H1 (cell line): ENCODE measurements around the gene GNB1L. TPM values are rescaled to one million over a fixed set of nuclear protein-coding genes. Genes with fewer than 3 reads are reported as not detected.

Experiments used
- GTF2F1 ChIP-seq: IDR thresholded peaks from 2 replicates; pipeline ENCODE4 v1.6.1; 2012; ENCODE audit warnings: low read depth, low read length, improper control_type of control experiment, borderline replicate concordance
- RXRA ChIP-seq: IDR thresholded peaks from 2 replicates; pipeline ENCODE4 v1.6.1; 2011; ENCODE audit warnings: low read depth, mild to moderate bottlenecking, low read length, moderate library complexity; ENCODE audit not compliant: insufficient read depth
- SIX5 ChIP-seq: IDR thresholded peaks from 2 replicates; pipeline ENCODE4 v1.6.1; 2011; ENCODE audit warnings: mild to moderate bottlenecking, low read depth, low read length
- TAF1 ChIP-seq: IDR thresholded peaks from 2 replicates; pipeline ENCODE4 v1.6.1; 2011; ENCODE audit warnings: mild to moderate bottlenecking, low read depth, low read length
- polyA plus RNA-seq, 7 experiments: library from polyadenylated mRNA; depleted of rRNA in 3 of 7; stranded (reverse) in 5 of 7; unstranded in 2 of 7; fragments of >200 nt in 5 of 7; fragments of 200-250 nt in 2 of 7; gene quantifications; 1 replicate in 5 of 7; 2 replicates in 1 of 7; 4 replicates in 1 of 7; pipeline versions ENCODE4 v1.2.1 to v1.2.3, GENCODE V29; 2011 to 2013; ENCODE audit warnings: missing spikeins in 2 of 7, mixed read lengths in 2 of 7
- total RNA-seq: library from RNA; stranded (reverse); fragmentation: NEBNext Ultra II Directional; extraction: Animal tissue kit (Norgen Biotek cat#: 25700); gene quantifications from 2 replicates; pipeline ENCODE4 v1.2.1, GENCODE V29; 2021
- TF ChIP-seq, protein P1 (sequence below): fragments of 300-600 bp; sonication (generic); IDR thresholded peaks from 2 replicates; pipeline ENCODE4 v1.7.1; 2012; ENCODE audit warnings: low read length, moderate library complexity, mild to moderate bottlenecking, inconsistent platforms; ENCODE audit not compliant: insufficient replicate concordance

The GNB1L gene
- total and polyA plus RNA-seq, 2 of the 8 experiments (the other 6 are each of a cell fraction or from before 2014, with no cell fraction given) = 14.0 to 15.6 TPM

DNA sequence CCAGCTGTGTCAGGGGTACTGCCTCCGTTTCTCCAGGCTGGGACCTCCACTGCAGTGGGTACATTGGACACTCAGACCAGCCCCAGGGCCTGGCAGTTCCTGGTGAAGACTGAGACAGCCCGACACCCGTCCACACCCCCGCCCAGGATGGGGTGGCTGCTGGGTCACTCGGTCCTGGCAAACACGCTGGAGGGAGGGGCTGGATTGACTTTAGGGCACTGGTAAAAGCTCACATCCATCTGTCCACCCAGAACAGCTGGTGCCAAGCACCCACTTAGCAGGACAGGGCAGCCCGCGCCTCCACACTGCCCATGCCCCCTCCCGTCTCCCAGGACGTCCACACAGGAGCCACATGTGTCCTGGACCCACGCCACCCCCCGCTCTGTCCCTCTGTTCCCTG is 104.8 kb downstream of the GNB1L start (continued):
- TF ChIP-seq, protein P1, sequence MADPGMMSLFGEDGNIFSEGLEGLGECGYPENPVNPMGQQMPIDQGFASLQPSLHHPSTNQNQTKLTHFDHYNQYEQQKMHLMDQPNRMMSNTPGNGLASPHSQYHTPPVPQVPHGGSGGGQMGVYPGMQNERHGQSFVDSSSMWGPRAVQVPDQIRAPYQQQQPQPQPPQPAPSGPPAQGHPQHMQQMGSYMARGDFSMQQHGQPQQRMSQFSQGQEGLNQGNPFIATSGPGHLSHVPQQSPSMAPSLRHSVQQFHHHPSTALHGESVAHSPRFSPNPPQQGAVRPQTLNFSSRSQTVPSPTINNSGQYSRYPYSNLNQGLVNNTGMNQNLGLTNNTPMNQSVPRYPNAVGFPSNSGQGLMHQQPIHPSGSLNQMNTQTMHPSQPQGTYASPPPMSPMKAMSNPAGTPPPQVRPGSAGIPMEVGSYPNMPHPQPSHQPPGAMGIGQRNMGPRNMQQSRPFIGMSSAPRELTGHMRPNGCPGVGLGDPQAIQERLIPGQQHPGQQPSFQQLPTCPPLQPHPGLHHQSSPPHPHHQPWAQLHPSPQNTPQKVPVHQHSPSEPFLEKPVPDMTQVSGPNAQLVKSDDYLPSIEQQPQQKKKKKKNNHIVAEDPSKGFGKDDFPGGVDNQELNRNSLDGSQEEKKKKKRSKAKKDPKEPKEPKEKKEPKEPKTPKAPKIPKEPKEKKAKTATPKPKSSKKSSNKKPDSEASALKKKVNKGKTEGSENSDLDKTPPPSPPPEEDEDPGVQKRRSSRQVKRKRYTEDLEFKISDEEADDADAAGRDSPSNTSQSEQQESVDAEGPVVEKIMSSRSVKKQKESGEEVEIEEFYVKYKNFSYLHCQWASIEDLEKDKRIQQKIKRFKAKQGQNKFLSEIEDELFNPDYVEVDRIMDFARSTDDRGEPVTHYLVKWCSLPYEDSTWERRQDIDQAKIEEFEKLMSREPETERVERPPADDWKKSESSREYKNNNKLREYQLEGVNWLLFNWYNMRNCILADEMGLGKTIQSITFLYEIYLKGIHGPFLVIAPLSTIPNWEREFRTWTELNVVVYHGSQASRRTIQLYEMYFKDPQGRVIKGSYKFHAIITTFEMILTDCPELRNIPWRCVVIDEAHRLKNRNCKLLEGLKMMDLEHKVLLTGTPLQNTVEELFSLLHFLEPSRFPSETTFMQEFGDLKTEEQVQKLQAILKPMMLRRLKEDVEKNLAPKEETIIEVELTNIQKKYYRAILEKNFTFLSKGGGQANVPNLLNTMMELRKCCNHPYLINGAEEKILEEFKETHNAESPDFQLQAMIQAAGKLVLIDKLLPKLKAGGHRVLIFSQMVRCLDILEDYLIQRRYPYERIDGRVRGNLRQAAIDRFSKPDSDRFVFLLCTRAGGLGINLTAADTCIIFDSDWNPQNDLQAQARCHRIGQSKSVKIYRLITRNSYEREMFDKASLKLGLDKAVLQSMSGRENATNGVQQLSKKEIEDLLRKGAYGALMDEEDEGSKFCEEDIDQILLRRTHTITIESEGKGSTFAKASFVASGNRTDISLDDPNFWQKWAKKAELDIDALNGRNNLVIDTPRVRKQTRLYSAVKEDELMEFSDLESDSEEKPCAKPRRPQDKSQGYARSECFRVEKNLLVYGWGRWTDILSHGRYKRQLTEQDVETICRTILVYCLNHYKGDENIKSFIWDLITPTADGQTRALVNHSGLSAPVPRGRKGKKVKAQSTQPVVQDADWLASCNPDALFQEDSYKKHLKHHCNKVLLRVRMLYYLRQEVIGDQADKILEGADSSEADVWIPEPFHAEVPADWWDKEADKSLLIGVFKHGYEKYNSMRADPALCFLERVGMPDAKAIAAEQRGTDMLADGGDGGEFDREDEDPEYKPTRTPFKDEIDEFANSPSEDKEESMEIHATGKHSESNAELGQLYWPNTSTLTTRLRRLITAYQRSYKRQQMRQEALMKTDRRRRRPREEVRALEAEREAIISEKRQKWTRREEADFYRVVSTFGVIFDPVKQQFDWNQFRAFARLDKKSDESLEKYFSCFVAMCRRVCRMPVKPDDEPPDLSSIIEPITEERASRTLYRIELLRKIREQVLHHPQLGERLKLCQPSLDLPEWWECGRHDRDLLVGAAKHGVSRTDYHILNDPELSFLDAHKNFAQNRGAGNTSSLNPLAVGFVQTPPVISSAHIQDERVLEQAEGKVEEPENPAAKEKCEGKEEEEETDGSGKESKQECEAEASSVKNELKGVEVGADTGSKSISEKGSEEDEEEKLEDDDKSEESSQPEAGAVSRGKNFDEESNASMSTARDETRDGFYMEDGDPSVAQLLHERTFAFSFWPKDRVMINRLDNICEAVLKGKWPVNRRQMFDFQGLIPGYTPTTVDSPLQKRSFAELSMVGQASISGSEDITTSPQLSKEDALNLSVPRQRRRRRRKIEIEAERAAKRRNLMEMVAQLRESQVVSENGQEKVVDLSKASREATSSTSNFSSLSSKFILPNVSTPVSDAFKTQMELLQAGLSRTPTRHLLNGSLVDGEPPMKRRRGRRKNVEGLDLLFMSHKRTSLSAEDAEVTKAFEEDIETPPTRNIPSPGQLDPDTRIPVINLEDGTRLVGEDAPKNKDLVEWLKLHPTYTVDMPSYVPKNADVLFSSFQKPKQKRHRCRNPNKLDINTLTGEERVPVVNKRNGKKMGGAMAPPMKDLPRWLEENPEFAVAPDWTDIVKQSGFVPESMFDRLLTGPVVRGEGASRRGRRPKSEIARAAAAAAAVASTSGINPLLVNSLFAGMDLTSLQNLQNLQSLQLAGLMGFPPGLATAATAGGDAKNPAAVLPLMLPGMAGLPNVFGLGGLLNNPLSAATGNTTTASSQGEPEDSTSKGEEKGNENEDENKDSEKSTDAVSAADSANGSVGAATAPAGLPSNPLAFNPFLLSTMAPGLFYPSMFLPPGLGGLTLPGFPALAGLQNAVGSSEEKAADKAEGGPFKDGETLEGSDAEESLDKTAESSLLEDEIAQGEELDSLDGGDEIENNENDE = no peak
- TF ChIP-seq SIX5 (no peak), GTF2F1 (no peak), TAF1 (no peak), RXRA (no peak)
